GM12878 (cell line): ENCODE measurements around the gene MRPL22. TPM values are rescaled to one million over a fixed set of nuclear protein-coding genes. Genes with fewer than 3 reads are reported as not detected.

Experiments
- ATAC-seq: fragments of 200-7000 bp; cut with Tn5 transposase; 3 replicates; pipeline ENCODE4 v1.9.1; 2020; ENCODE audit warnings: mild to moderate bottlenecking, moderate library complexity
- BruUV-seq: library from RNA; stranded (reverse); fragments of 400-500 nt; replicated peaks from 2 replicates; lab custom pipeline; 2021; lab: Mats Ljungman, UMichigan
- CTCF ChIA-PET: fragments of 300-600 bp; sonication (Branson Sonifier 250); formaldehyde crosslinking; extraction: SDS; loops from one replicate; lab custom pipeline; 2021; ENCODE audit warnings: inconsistent platforms; lab: Yijun Ruan, JAX
- POLR2A ChIA-PET: fragments of 350-600 bp; formaldehyde crosslinking; extraction: SDS; loops from one replicate; lab custom pipeline; 2021; ENCODE audit warnings: inconsistent platforms; lab: Charles Lee
- RAD21 ChIA-PET: fragments of 300-600 bp; sonication (Branson Sonifier 250); formaldehyde crosslinking; loops from one replicate; lab custom pipeline; 2023; ENCODE audit warnings: antibody characterized with exemption; ENCODE audit not compliant: unreplicated experiment; lab: Charles Lee
- SMC1A ChIA-PET: fragments of 300-600 bp; sonication (Branson Sonifier 250); formaldehyde crosslinking; loops from one replicate; lab custom pipeline; 2023; ENCODE audit not compliant: unreplicated experiment, uncharacterized antibody; lab: Charles Lee
- DNase-seq: peaks from one replicate; pipeline ENCODE4 v3.0.0-alpha.2; 2011; ENCODE audit warnings: low read depth, low spot score
- FAIRE-seq: peaks from 3 replicates; lab custom pipeline; 2011; peaks lifted over from hg19 to GRCh38; lab: Jason Lieb, UNC
- H2AFZ ChIP-seq: 2 replicates; pipeline ENCODE4 v1.6.0; 2011; ENCODE audit warnings: low read depth, low read length, control low read depth; ENCODE audit not compliant: control insufficient read depth
- H3K27ac ChIP-seq: 2 replicates; pipeline ENCODE4 v1.5.1; 2011; ENCODE audit warnings: control low read depth; ENCODE audit not compliant: control insufficient read depth, insufficient read depth
- H3K27me3 ChIP-seq, 2 experiments: replicated peaks in 1 of 2; 2 replicates each; pipeline versions ENCODE4 v1.6.0 to v1.6.1; 2011; ENCODE audit warnings: low read length in 1 of 2; ENCODE audit not compliant: control insufficient read depth in 2 of 2, insufficient read depth in 2 of 2
- H3K36me3 ChIP-seq, 2 experiments: 2 replicates each; pipeline ENCODE4 v1.5.1; 2011; ENCODE audit warnings: low read length in 1 of 2; ENCODE audit not compliant: control insufficient read depth in 2 of 2, insufficient read depth in 2 of 2
- H3K4me1 ChIP-seq: 2 replicates; pipeline ENCODE4 v1.6.1; 2011; ENCODE audit warnings: mild to moderate bottlenecking, low read length, moderate library complexity, mixed read lengths; ENCODE audit not compliant: control insufficient read depth, insufficient read depth
- H3K4me2 ChIP-seq: 2 replicates; pipeline ENCODE4 v1.6.0; 2011; ENCODE audit warnings: control low read depth; ENCODE audit not compliant: control insufficient read depth, insufficient read depth
- H3K4me3 ChIP-seq: fragments of 200-600 bp; sonication (generic); 2 replicates; pipeline ENCODE4 v1.5.1; 2016
- H3K79me2 ChIP-seq: 2 replicates; pipeline ENCODE4 v1.6.0; 2011; ENCODE audit warnings: low read length; ENCODE audit not compliant: control insufficient read depth, insufficient read depth
- H3K9ac ChIP-seq: 2 replicates; pipeline ENCODE4 v1.8.0; 2011; ENCODE audit warnings: low read length, control low read depth, mixed read lengths; ENCODE audit not compliant: control insufficient read depth, insufficient read depth
- H3K9me3 ChIP-seq: replicated peaks from 3 replicates; pipeline ENCODE4 v1.5.1; 2011; ENCODE audit warnings: mild to moderate bottlenecking, low read length; ENCODE audit not compliant: control insufficient read depth, insufficient read depth
- H4K20me1 ChIP-seq: 2 replicates; pipeline ENCODE4 v1.6.0; 2011; ENCODE audit not compliant: control insufficient read depth, insufficient read depth
- ATF3 ChIP-seq: IDR thresholded peaks from 2 replicates; pipeline ENCODE4 v1.6.1; 2011; ENCODE audit warnings: low read depth, mild to moderate bottlenecking, low read length, moderate library complexity, borderline replicate concordance; ENCODE audit errors: extremely low read depth
- ATF7 ChIP-seq: fragments of 450-650 bp; IDR thresholded peaks from 2 replicates; pipeline ENCODE4 v1.6.1; 2016; ENCODE audit warnings: low read depth, mild to moderate bottlenecking
- CEBPB ChIP-seq, 2 experiments: fragments of 150-350 bp in 1 of 2; IDR thresholded peaks; 2 replicates each; pipeline ENCODE4 v1.6.1; 2012 to 2014; ENCODE audit warnings: low read depth in 2 of 2, low read length in 2 of 2, borderline replicate concordance in 1 of 2, inconsistent platforms in 1 of 2
- CREB1 ChIP-seq: IDR thresholded peaks from 2 replicates; pipeline ENCODE4 v1.6.1; 2012; ENCODE audit warnings: low read depth, mild to moderate bottlenecking, inconsistent platforms
- CUX1 ChIP-seq: IDR thresholded peaks from 2 replicates; pipeline ENCODE4 v1.6.1; 2012; ENCODE audit warnings: improper control_type of control experiment, low read depth, low read length; ENCODE audit not compliant: insufficient replicate concordance
- ETV6 ChIP-seq, 2 experiments: fragments of 450-650 bp in 1 of 2; IDR thresholded peaks in 1 of 2; conservative IDR thresholded peaks in 1 of 2; 2 replicates each; pipeline ENCODE4 v1.6.1; 2014; ENCODE audit warnings: antibody characterized with exemption in 1 of 2, borderline replicate concordance in 1 of 2, low read depth in 1 of 2, mild to moderate bottlenecking in 1 of 2, moderate library complexity in 1 of 2
- EZH2 ChIP-seq: IDR thresholded peaks from 2 replicates; pipeline ENCODE4 v1.6.1; 2012; ENCODE audit warnings: low read depth, mild to moderate bottlenecking, control low read depth, inconsistent platforms, low read length, borderline replicate concordance; ENCODE audit not compliant: control insufficient read depth
- IRF3 ChIP-seq: fragments of 450-650 bp; IDR thresholded peaks from 2 replicates; pipeline ENCODE4 v1.6.1; 2014; ENCODE audit warnings: mild to moderate bottlenecking
- MAX ChIP-seq: IDR thresholded peaks from 2 replicates; pipeline ENCODE4 v1.6.1; 2012; ENCODE audit warnings: low read depth, low read length, improper control_type of control experiment
- RBBP5 ChIP-seq: fragments of 200-600 bp; sonication (generic); conservative IDR thresholded peaks from 2 replicates; pipeline ENCODE4 v1.6.1; 2016
- SREBF2 ChIP-seq: IDR thresholded peaks from 2 replicates; pipeline ENCODE4 v1.6.1; 2012; ENCODE audit warnings: mild to moderate bottlenecking, low read length
- TCF12 ChIP-seq: IDR thresholded peaks from 2 replicates; pipeline ENCODE4 v1.6.1; 2011; ENCODE audit warnings: low read depth, mild to moderate bottlenecking, low read length
- YY1 ChIP-seq: IDR thresholded peaks from 2 replicates; pipeline ENCODE4 v1.6.1; 2011; ENCODE audit warnings: low read depth, mild to moderate bottlenecking, low read length
- ZZZ3 ChIP-seq: IDR thresholded peaks from 2 replicates; pipeline ENCODE4 v1.6.1; 2011; ENCODE audit warnings: low read depth; ENCODE audit not compliant: control insufficient read depth, insufficient read length
- WGBS: methylation state at CpG from one replicate; pipeline ENCODE4 v1.1.6; 2016; ENCODE audit warnings: low lambda C conversion rate; ENCODE audit not compliant: insufficient replicate concordance, insufficient coverage; ENCODE audit errors: missing lambda C conversion rate; 5-methylcytosine and 5-hydroxymethylcytosine counted together
- in situ Hi-C: fragments of 300-500 bp; cut with MboI; formaldehyde crosslinking; loops from 9 replicates; pipeline ENCODE4 v1.14.3; 2018; ENCODE audit warnings: mixed read lengths
- intact Hi-C: fragments of 100-400 bp; cut with micrococcal nuclease; formaldehyde crosslinking; loops from one replicate; pipeline ENCODE4 v1.14.2; 2022; ENCODE audit not compliant: unreplicated experiment
- polyA plus RNA-seq, 11 experiments: library from polyadenylated mRNA; depleted of rRNA in 4 of 11; unstranded in 6 of 11; stranded (reverse) in 5 of 11; fragments of >200 nt; fragmentation: Nextera tagmentation in 4 of 11; fragmentation: Illumina TruSeq in 1 of 11; extraction: Ambion mirVana in 4 of 11; extraction: Trizol in 1 of 11; gene quantifications; 1 replicate in 1 of 11; 2 replicates in 10 of 11; pipeline versions ENCODE4 v1.2.1 to v1.2.3, GENCODE V29; 2011 to 2016; ENCODE audit warnings: inconsistent platforms in 2 of 11, missing spikeins in 2 of 11, low read depth in 1 of 11
- total RNA-seq, 4 experiments: library from RNA; depleted of rRNA in 3 of 4; stranded (reverse); fragments of >200 nt in 3 of 4; fragmentation: Illumina TruSeq in 1 of 4; extraction: Trizol in 1 of 4; gene quantifications; 2 replicates each; pipeline versions ENCODE4 v1.2.1 to v1.2.3, GENCODE V29; 2013 to 2021

MRPL22 gene
- total and polyA plus RNA-seq, 10 of the 15 experiments (the other 5 are each of a cell fraction or from before 2014, with no cell fraction given) = 29.7 to 318 (median 93.4) TPM

GRCh38 chr5:154933537-154933936 is 7.3 kb upstream of the MRPL22 start:
- intact Hi-C loops = loop anchor here (10.0 kb wide), 1 partner anchor 489 kb away; the partner anchor contains the start of gene SAP30L
- POLR2A ChIA-PET = no interaction called here

More at GRCh38 chr5:154933537-154933936, 7.3 kb upstream of the MRPL22 start:
- no peak for FAIRE-seq
- ATAC-seq = no peak
- H3K9me3 ChIP-seq = no peaks in the 10 kb centered on the region
- H4K20me1 ChIP-seq = no peaks in the 10 kb centered on the region
- no peak overlapping the region for H3K9ac ChIP-seq
- H3K27me3 ChIP-seq = no peaks in the 10 kb centered on the region
- no peak overlapping the region for H3K4me3 ChIP-seq
- no peak for DNase-seq
- CTCF ChIA-PET = interaction anchor here (1.2 kb wide), 1 partner anchor 39 kb away, joined by 5 read pairs; no protein-coding TSS in a partner anchor
- 64% methylated on average over 3 of the region's 3 CpGs for WGBS
- TF ChIP-seq CREB1 (no peak), SREBF2 (no peak), TCF12 (no peak), ZZZ3 (no peak), RBBP5 (no peak), CEBPB (IDR thresholded peaks at IDR 0.05; ENCODE audit: borderline replicate concordance in 1 of 2, low read depth in 2 of 2, low read length in 2 of 2) (no peak), ETV6 (conservative IDR thresholded peaks at IDR 0.05 in 1 of 2, IDR thresholded peaks at IDR 0.05 in 1 of 2; ENCODE audit: borderline replicate concordance in 1 of 2, low read depth in 1 of 2) (no peak), ATF7 (no peak), CUX1 (no peak), YY1 (no peak), MAX (no peak), EZH2 (no peak), ATF3 (no peak), IRF3 (no peak)
- RAD21 ChIA-PET = no interaction called here
- no peak overlapping the region for H2AFZ ChIP-seq
- no peak overlapping the region for H3K27ac ChIP-seq
- no peak overlapping the region for H3K4me2 ChIP-seq
- H3K36me3 ChIP-seq = peaks cover 0 to 17% of the 10 kb centered on the region in 2 experiments; a peak in 1 of 4 replicates
- H3K4me1 ChIP-seq = peaks cover 6% of the 10 kb centered on the region
- no TSS peak for BruUV-seq
- H3K79me2 ChIP-seq = peaks cover 25% of the 10 kb centered on the region
- SMC1A ChIA-PET = interaction anchor here (1.5 kb wide), 1 partner anchor 13 kb away, joined by 3 read pairs; no protein-coding TSS in a partner anchor
- in situ Hi-C loops = no loop called here
